IMR-90 (cell line): Measurements from ENCODE around the gene SUGCT.
"Not testable (repeated sequence)": the region's sequence is repeated elsewhere in the genome, so short reads cannot be mapped to it uniquely, and the experiment has no call there.

ENCODE experiments used
- CHD1 ChIP-seq: IDR thresholded peaks from 2 replicates; pipeline ENCODE4 v1.6.1; 2012; ENCODE audit warnings: low read depth, low read length, improper control_type of control experiment
- CTCF ChIP-seq: conservative IDR thresholded peaks from 2 replicates; pipeline ENCODE4 v1.5.1; 2012; ENCODE audit warnings: mild to moderate bottlenecking, low read depth, low read length, improper control_type of control experiment
- FOS ChIP-seq: fragments of 150-350 bp; IDR thresholded peaks from 2 replicates; pipeline ENCODE4 v1.6.1; 2016; ENCODE audit warnings: low read depth, low read length
- MAFK ChIP-seq: IDR thresholded peaks from 2 replicates; pipeline ENCODE4 v1.6.1; 2012; ENCODE audit warnings: low read depth, low read length, improper control_type of control experiment
- MAZ ChIP-seq: IDR thresholded peaks from 2 replicates; pipeline ENCODE4 v1.6.1; 2012; ENCODE audit warnings: low read depth, mild to moderate bottlenecking, low read length, improper control_type of control experiment, moderate library complexity, borderline replicate concordance
- NFE2L2 ChIP-seq: fragments of 150-350 bp; IDR thresholded peaks from 2 replicates; pipeline ENCODE4 v1.6.1; 2016; ENCODE audit warnings: low read depth, mild to moderate bottlenecking, low read length
- POLR2A ChIP-seq: IDR thresholded peaks from 2 replicates; pipeline ENCODE4 v1.6.1; 2012; ENCODE audit warnings: mild to moderate bottlenecking, low read depth, low read length
- RAD21 ChIP-seq: IDR thresholded peaks from 2 replicates; pipeline ENCODE4 v1.6.1; 2012; ENCODE audit warnings: low read length, improper control_type of control experiment
- RCOR1 ChIP-seq: IDR thresholded peaks from 2 replicates; pipeline ENCODE4 v1.6.1; 2012; ENCODE audit warnings: mild to moderate bottlenecking, low read length, improper control_type of control experiment; ENCODE audit not compliant: insufficient replicate concordance
- RFX5 ChIP-seq: IDR thresholded peaks from 2 replicates; pipeline ENCODE4 v1.8.0; 2012; ENCODE audit warnings: low read depth, mild to moderate bottlenecking, low read length, moderate library complexity
- SMC3 ChIP-seq: fragments of 150-350 bp; IDR thresholded peaks from 2 replicates; pipeline ENCODE4 v1.6.1; 2016; ENCODE audit warnings: low read depth, mild to moderate bottlenecking, antibody characterized with exemption, low read length, moderate library complexity
- USF2 ChIP-seq: fragments of 150-350 bp; IDR thresholded peaks from 2 replicates; pipeline ENCODE4 v1.6.1; 2017; ENCODE audit warnings: mild to moderate bottlenecking, antibody characterized with exemption, low read length, low read depth

- TF ChIP-seq POLR2A, CTCF, RFX5, NFE2L2, SMC3, FOS, RCOR1, MAZ, RAD21, MAFK, CHD1, USF2: not testable (repeated sequence)
Measured at GRCh38 chr7:40650903-40651302, 516.1 kb downstream of the SUGCT start.
